Mammary epithelial cell (primary cell): ENCODE data around the gene TMEM245.

Experiments
- CTCF ChIP-seq, 2 donors: IDR thresholded peaks in 1 of 2; conservative IDR thresholded peaks in 1 of 2; 2 replicates each; pipeline ENCODE4 v1.5.1; 2011 to 2012; ENCODE audit warnings: inconsistent platforms in 2 of 2, low read length in 2 of 2, mild to moderate bottlenecking in 2 of 2, control low read depth in 1 of 2, low read depth in 1 of 2; ENCODE audit not compliant: insufficient read depth in 1 of 2; ENCODE audit errors: extremely low read depth in 1 of 2
- EZH2 ChIP-seq: IDR thresholded peaks from 2 replicates; pipeline ENCODE4 v1.6.1; 2012; ENCODE audit warnings: low read length, inconsistent platforms, borderline replicate concordance

DNA sequence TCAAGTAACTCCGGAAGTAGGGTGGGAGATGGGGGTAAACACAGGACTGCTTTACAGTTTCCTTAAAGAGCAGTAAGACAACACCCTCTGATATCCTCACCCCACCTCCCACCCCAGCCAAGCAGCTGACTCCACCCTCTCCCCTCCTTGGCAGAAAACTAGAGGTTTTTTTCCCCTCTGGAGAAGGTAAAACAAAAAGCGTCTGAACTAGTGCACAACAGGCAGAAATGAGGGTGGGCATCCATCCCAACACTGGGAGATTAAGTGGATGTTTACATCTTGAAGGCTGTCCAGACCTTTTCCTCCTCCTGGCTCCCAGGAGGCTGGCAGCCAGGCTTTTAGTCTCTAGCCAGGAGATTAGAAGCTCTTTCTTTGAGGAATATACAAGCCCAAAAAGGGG lies 92.6 kb downstream of the TMEM245 start:
- TF ChIP-seq EZH2 (no peak), CTCF (conservative IDR thresholded peaks at IDR 0.05 in 1 of 2, IDR thresholded peaks at IDR 0.05 in 1 of 2; ENCODE audit: extremely low read depth in 1 of 2, insufficient read depth in 1 of 2, low read depth in 1 of 2, low read length in 2 of 2) (no peak)
